ENCODE measurements around the gene PTCH2. TPM values are rescaled to one million over a fixed set of nuclear protein-coding genes. Genes with fewer than 3 reads are reported as not detected.
"Not testable (repeated sequence)": the region's sequence is repeated elsewhere in the genome, so short reads cannot be mapped to it uniquely, and the experiment has no call there.

The PTCH2 gene
- total RNA-seq, 1 donor from 2014 or later = not detected

DNA sequence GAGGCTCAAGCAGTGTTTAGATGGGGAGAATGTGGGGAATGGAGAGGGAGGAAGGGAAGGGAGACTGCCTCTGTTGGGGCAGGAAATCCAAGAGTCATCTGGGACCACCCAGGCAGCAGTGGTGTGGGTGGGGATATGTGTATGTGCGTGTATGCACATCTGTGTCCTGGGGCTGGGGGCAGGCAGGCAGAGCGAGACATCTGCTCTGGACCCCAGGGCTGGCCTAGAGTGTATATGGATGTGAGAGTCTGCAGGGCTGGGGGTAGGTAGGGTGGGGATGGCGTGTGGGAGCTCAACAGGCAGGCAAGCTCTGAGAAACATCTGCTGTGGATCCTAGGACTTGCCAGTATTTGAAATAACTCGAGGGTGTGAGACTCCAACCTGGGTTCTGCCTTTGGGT is 3.5 kb downstream of the PTCH2 start:
- Histone ChIP-seq H3K9me3 (no peaks in the 10 kb centered on the region), H3K4me1 (peaks cover 0 to 6% of the 10 kb centered on the region in 2 donors), H3K27ac (no peak overlapping the region), H3K36me3 (no peaks in the 10 kb centered on the region), H3K4me3 (no peak overlapping the region), H3K27me3 (no peaks in the 10 kb centered on the region)
- no peak for DNase-seq (ENCODE audit: low spot score in 2 of 2)
- TF ChIP-seq, protein P1, sequence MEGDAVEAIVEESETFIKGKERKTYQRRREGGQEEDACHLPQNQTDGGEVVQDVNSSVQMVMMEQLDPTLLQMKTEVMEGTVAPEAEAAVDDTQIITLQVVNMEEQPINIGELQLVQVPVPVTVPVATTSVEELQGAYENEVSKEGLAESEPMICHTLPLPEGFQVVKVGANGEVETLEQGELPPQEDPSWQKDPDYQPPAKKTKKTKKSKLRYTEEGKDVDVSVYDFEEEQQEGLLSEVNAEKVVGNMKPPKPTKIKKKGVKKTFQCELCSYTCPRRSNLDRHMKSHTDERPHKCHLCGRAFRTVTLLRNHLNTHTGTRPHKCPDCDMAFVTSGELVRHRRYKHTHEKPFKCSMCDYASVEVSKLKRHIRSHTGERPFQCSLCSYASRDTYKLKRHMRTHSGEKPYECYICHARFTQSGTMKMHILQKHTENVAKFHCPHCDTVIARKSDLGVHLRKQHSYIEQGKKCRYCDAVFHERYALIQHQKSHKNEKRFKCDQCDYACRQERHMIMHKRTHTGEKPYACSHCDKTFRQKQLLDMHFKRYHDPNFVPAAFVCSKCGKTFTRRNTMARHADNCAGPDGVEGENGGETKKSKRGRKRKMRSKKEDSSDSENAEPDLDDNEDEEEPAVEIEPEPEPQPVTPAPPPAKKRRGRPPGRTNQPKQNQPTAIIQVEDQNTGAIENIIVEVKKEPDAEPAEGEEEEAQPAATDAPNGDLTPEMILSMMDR (IDR thresholded peaks at IDR 0.05) = no peak
- intact Hi-C loops (cut with DNase I) = loop anchor here (5.0 kb wide), 3 partner anchors 68 to 463 kb away; partner anchors contain the start of genes HECTD3 and UROD

- intact Hi-C loops (cut with DNase I) = loop anchor here (5.0 kb wide), 3 partner anchors 69 to 464 kb away; partner anchors contain the start of genes HECTD3 and UROD
- not testable (repeated sequence) for H3K9me3 ChIP-seq; H3K36me3 ChIP-seq; H3K27me3 ChIP-seq; H3K4me3 ChIP-seq; H3K27ac ChIP-seq; H3K4me1 ChIP-seq; DNase-seq (ENCODE audit: low spot score in 2 of 2)
Observed at GRCh38 chr1:44838294-44838693, 4.8 kb downstream of the PTCH2 start.

GRCh38 chr1:44835738-44836675 is 7.0 kb downstream of the PTCH2 start:
- TF ChIP-seq, protein P1 (IDR thresholded peaks at IDR 0.05) = peak; percentile 73 to 80 (median 75)
- no peak overlapping the region for H3K27ac ChIP-seq
- intact Hi-C loops (cut with DNase I) = loop anchor here (2.0 to 5.0 kb wide), 4 partner anchors 37 to 466 kb away; partner anchors contain the start of genes HECTD3 and UROD

DNA sequence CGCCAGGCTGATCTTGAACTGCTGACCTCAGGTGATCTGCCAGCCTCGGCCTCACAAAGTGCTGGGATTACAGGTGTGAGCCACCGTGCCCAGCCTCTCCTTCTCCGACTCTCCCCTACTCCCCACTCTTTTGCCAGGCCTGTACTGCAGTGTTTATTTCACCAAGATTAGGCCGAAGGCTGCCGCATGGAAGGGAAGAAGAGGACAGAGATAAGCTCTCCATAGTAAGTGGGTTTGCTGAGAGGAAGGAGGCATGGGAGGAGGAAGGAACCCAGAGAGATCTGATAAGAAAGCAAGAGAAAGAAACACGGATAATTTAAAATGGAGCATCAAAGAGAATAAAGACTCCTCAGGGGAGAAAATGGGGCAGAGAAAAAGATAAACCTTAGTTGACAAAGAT is 8.7 kb downstream of the PTCH2 start:
- H3K4me1 ChIP-seq = no peaks in the 10 kb centered on the region

More at GRCh38 chr1:44835738-44836675, 7.0 kb downstream of the PTCH2 start:
- Histone ChIP-seq H3K9me3 (no peaks in the 10 kb centered on the region), H3K27me3 (no peaks in the 10 kb centered on the region), H3K36me3 (no peaks in the 10 kb centered on the region), H3K4me1 (no peaks in the 10 kb centered on the region), H3K4me3 (no peak overlapping the region)
- peak in 1 of 2 donors; percentile 91 for DNase-seq (ENCODE audit: low spot score in 2 of 2)

DNA sequence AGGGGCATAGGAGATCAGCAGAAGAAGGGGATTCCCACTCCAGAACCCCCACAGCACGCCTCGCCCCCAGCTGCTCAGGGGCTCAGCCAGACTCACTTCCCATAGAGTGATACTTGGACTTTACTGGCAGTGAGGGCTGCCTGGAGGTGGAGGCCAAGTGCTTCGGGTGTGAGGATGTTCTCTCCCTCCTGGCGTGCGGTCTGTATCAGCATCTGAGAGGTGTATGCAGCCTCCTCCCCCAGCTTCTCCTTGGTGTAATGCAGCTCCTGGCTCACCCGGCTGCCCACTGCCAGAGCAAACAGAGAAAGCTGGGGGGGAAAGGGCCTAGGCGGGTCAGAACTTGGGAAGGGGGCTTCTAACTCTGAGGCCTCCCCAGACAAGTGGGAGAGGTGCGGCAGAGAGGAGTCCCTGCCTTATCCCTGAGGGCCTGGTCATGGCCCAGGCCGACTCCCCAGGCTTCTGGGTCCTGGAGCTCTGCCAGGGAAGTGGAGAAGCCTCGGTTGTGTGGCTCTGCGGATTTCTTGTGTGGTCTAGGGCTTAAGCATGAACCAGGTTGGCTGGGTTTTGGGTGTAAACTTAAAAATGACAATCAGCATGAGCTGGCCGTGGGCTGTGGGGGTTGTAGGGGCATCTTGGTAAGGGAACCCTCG is 10.9 kb downstream of the PTCH2 start:
- Histone ChIP-seq H3K27ac (no peak overlapping the region), H3K4me3 (no peak overlapping the region), H3K36me3 (no peaks in the 10 kb centered on the region), H3K9me3 (no peaks in the 10 kb centered on the region), H3K27me3 (no peaks in the 10 kb centered on the region), H3K4me1 (no peaks in the 10 kb centered on the region)
- intact Hi-C loops (cut with DNase I) = no loop called here
- no peak for DNase-seq (ENCODE audit: low spot score in 2 of 2)
- TF ChIP-seq, protein P1 (IDR thresholded peaks at IDR 0.05) = no peak

More for the DNA sequence above, 8.7 kb downstream of the PTCH2 start:
- Histone ChIP-seq H3K27ac (no peak overlapping the region), H3K4me3 (no peak overlapping the region), H3K36me3 (no peaks in the 10 kb centered on the region), H3K27me3 (no peaks in the 10 kb centered on the region), H3K9me3 (no peaks in the 10 kb centered on the region)
- intact Hi-C loops (cut with DNase I) = loop anchor here (2.0 kb wide), 1 partner anchor 36 kb away; no protein-coding TSS in a partner anchor
- TF ChIP-seq, protein P1 (IDR thresholded peaks at IDR 0.05) = no peak
- no peak for DNase-seq (ENCODE audit: low spot score in 2 of 2)

DNA sequence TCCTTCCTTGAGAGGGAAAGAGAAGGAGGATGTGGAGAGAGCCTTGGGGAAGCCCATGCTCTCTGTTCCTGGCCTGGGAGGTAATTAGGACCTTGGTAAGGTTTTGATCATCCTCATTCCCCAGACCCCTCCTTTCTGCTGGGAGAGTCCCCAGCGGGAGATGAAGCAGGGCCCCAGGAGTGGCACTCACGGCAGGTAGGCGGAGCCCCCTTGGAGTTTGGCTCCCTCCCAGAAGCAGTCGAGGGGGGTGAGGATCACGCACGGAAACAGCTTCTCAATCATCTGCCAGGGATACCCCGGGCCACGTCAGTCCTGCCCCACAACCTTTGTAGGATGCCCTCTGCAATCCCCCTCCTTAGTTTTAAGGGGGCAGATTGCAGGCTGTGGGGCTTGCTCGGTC is 11.5 kb downstream of the PTCH2 start:
- Histone ChIP-seq H3K27me3 (no peaks in the 10 kb centered on the region), H3K27ac (no peak overlapping the region), H3K4me1 (no peaks in the 10 kb centered on the region), H3K36me3 (no peaks in the 10 kb centered on the region), H3K9me3 (no peaks in the 10 kb centered on the region), H3K4me3 (no peak overlapping the region)
- TF ChIP-seq, protein P1 (IDR thresholded peaks at IDR 0.05) = no peak
- no peak for DNase-seq (ENCODE audit: low spot score in 2 of 2)
- intact Hi-C loops (cut with DNase I) = no loop called here

All from ascending aorta (tissue), 2 donors.